Parathyroid adenoma (tissue), 2 donors: ENCODE results near the gene ANKRD18A.

ENCODE experiments used
- H2AFZ ChIP-seq: fragments of 300-600 bp; sonication (generic); one replicate; pipeline ENCODE4 v1.7.0; 2017; ENCODE audit warnings: antibody characterized with exemption, mild to moderate bottlenecking
- H3K27ac ChIP-seq: fragments of 300-600 bp; sonication (generic); one replicate; pipeline ENCODE4 v1.7.0; 2017
- H3K27me3 ChIP-seq: fragments of 300-600 bp; sonication (generic); one replicate; pipeline ENCODE4 v1.7.0; 2017; ENCODE audit warnings: low read length; ENCODE audit not compliant: control insufficient read depth, insufficient read depth
- H3K36me3 ChIP-seq: fragments of 300-600 bp; sonication (generic); one replicate; pipeline ENCODE4 v1.7.0; 2017; ENCODE audit warnings: low read length; ENCODE audit not compliant: control insufficient read depth, insufficient read depth
- H3K4me1 ChIP-seq: fragments of 300-600 bp; sonication (generic); one replicate; pipeline ENCODE4 v1.7.0; 2017; ENCODE audit warnings: control low read depth
- H3K4me2 ChIP-seq: fragments of 300-600 bp; sonication (generic); one replicate; pipeline ENCODE4 v1.7.0; 2017; ENCODE audit warnings: low read length
- H3K4me3 ChIP-seq: fragments of 300-600 bp; sonication (generic); one replicate; pipeline ENCODE4 v1.7.0; 2017; ENCODE audit warnings: low read depth, low read length
- H3K79me2 ChIP-seq: fragments of 300-600 bp; sonication (generic); one replicate; pipeline ENCODE4 v1.7.0; 2017; ENCODE audit warnings: control low read depth
- H3K9ac ChIP-seq: fragments of 300-600 bp; sonication (generic); one replicate; pipeline ENCODE4 v1.7.0; 2017; ENCODE audit warnings: mild to moderate bottlenecking
- H3K9me3 ChIP-seq: fragments of 300-600 bp; sonication (generic); one replicate; pipeline ENCODE4 v1.7.0; 2017; ENCODE audit warnings: low read length; ENCODE audit not compliant: control insufficient read depth
- CTCF ChIP-seq: fragments of 300-600 bp; sonication (generic); IDR thresholded peaks from one replicate; pipeline ENCODE4 v1.7.0; 2017; ENCODE audit warnings: antibody characterized with exemption, mild to moderate bottlenecking
- donor health status: primary hyperparathyroidism.

The ANKRD18A gene

GRCh38 chr9:38641985-38642864, 21.8 kb upstream of the ANKRD18A start:
- Histone ChIP-seq H3K9me3 (no peaks in the 10 kb centered on the region), H3K4me2 (no peak overlapping the region), H3K9ac (no peak overlapping the region), H2AFZ (no peak overlapping the region), H3K27me3 (no peaks in the 10 kb centered on the region), H3K27ac (no peak overlapping the region), H3K79me2 (no peaks in the 10 kb centered on the region), H3K4me3 (no peak overlapping the region), H3K36me3 (no peaks in the 10 kb centered on the region), H3K4me1 (no peaks in the 10 kb centered on the region)
- TF ChIP-seq CTCF: peak; percentile 23

GRCh38 chr9:38641142-38641541, 20.7 kb upstream of the ANKRD18A start:
- Histone ChIP-seq H3K79me2 (no peaks in the 10 kb centered on the region), H3K27ac (no peak overlapping the region), H3K27me3 (no peaks in the 10 kb centered on the region), H3K9ac (no peak overlapping the region), H3K4me3 (no peak overlapping the region), H3K36me3 (no peaks in the 10 kb centered on the region), H3K4me2 (no peak overlapping the region), H3K9me3 (no peaks in the 10 kb centered on the region), H2AFZ (no peak overlapping the region), H3K4me1 (no peaks in the 10 kb centered on the region)
- TF ChIP-seq CTCF: no peak

GRCh38 chr9:38639577-38639940, 19.2 kb upstream of the ANKRD18A start:
- Histone ChIP-seq H2AFZ (no peak overlapping the region), H3K9me3 (no peaks in the 10 kb centered on the region), H3K36me3 (no peaks in the 10 kb centered on the region), H3K4me1 (no peaks in the 10 kb centered on the region), H3K9ac (no peak overlapping the region), H3K4me3 (no peak overlapping the region), H3K27ac (no peak overlapping the region), H3K4me2 (no peak overlapping the region), H3K27me3 (no peaks in the 10 kb centered on the region), H3K79me2 (no peaks in the 10 kb centered on the region)
- no peak for TF ChIP-seq CTCF

- H3K27me3 ChIP-seq: no peaks in the 10 kb centered on the region
- H3K4me1 ChIP-seq: no peaks in the 10 kb centered on the region
- H3K79me2 ChIP-seq: no peaks in the 10 kb centered on the region
- H3K27ac ChIP-seq: no peak overlapping the region
- no peak overlapping the region for H2AFZ ChIP-seq
- no peak overlapping the region for H3K9ac ChIP-seq
- no peak overlapping the region for H3K4me2 ChIP-seq
- H3K36me3 ChIP-seq: no peaks in the 10 kb centered on the region
- no peaks in the 10 kb centered on the region for H3K9me3 ChIP-seq
- H3K4me3 ChIP-seq: no peak overlapping the region
- no peak for TF ChIP-seq CTCF
Measured at GRCh38 chr9:38638881-38639576, 18.6 kb upstream of the ANKRD18A start.
